Hepatocyte (in vitro differentiated cells): ENCODE data around the gene TMEM107.

Source experiments
- EZH2 ChIP-seq: fragments of 200-600 bp; sonication (generic); IDR thresholded peaks from 2 replicates; pipeline ENCODE4 v1.6.1; 2016; ENCODE audit warnings: antibody characterized with exemption, mild to moderate bottlenecking, borderline replicate concordance
- EZH2phosphoT487 ChIP-seq: fragments of 200-600 bp; sonication (generic); IDR thresholded peaks from one replicate; pipeline ENCODE4 v1.6.1; 2018; ENCODE audit warnings: antibody characterized with exemption, mild to moderate bottlenecking, low read depth, moderate library complexity; ENCODE audit not compliant: unreplicated experiment, severe bottlenecking
- TF ChIP-seq, protein P1 (sequence below): fragments of 200-600 bp; sonication (generic); IDR thresholded peaks from 2 replicates; pipeline ENCODE4 v1.5.1; 2016; ENCODE audit warnings: antibody characterized with exemption, mild to moderate bottlenecking; ENCODE audit not compliant: poor library complexity

DNA sequence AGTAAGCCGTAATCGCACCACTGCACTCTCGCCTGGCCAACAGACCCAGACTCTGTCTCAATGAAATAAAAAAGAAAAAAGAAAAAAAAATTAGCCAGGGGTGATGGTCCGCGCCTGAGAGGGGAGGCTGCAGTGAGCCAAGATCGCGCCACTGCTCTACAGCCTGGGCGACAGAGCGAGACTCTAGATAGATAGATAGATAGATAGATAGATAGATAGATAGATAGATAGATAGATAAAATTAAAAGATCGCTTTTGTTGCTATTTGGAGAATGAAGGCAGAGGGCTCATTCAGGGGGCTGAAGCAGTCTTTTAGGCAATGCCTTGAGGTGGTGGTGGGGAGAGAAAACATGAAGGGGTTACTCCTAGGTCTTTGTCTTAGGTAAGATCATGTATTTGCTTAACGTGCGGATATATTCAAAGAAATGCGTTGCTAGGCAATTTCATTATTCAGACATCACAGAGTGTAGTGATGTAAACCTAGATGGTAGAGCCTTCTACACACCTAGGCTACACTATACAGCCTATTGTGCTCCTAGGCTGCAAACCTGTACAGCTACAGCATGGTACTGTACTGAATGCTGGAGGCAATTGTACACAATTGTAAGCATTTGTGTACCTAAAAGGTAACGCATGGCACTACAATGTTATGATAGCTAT lies 47.9 kb downstream of the TMEM107 start:
- TF ChIP-seq, protein P1, sequence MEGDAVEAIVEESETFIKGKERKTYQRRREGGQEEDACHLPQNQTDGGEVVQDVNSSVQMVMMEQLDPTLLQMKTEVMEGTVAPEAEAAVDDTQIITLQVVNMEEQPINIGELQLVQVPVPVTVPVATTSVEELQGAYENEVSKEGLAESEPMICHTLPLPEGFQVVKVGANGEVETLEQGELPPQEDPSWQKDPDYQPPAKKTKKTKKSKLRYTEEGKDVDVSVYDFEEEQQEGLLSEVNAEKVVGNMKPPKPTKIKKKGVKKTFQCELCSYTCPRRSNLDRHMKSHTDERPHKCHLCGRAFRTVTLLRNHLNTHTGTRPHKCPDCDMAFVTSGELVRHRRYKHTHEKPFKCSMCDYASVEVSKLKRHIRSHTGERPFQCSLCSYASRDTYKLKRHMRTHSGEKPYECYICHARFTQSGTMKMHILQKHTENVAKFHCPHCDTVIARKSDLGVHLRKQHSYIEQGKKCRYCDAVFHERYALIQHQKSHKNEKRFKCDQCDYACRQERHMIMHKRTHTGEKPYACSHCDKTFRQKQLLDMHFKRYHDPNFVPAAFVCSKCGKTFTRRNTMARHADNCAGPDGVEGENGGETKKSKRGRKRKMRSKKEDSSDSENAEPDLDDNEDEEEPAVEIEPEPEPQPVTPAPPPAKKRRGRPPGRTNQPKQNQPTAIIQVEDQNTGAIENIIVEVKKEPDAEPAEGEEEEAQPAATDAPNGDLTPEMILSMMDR = no peak
- no peak for TF ChIP-seq EZH2phosphoT487
- TF ChIP-seq EZH2 = no peak
